Measurements from ENCODE around the gene FAM24B.

Gene FAM24B

DNA sequence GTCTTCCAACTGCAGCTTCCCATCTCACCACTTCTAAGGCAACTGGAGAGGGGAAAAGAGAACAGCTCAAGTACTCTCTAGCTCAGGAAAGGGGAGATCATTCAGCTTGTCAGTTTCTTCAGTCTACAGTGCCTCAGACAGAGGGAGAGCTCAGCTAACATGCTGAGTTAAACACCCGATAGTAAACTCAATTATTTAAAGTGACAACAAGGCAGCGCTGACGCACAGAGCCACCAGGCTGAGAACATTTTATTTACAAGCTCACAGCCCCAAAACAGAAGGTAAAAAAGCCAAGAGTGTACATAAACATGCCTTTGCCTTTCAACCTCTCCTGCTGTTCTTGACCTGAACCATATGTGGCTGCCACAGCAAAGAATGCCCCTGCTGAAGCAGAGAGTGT lies 23.6 kb downstream of the FAM24B start:
- Histone ChIP-seq H3K36me3 (ENCODE audit: insufficient read depth, low read length) (peaks cover 10% of the 10 kb centered on the region), H3K9ac (ENCODE audit: low read length) (no peak overlapping the region), H3K4me3 (ENCODE audit: low read depth in 1 of 2, low read length in 2 of 2) (no peak overlapping the region), H3K9me3 (ENCODE audit: low read length) (no peaks in the 10 kb centered on the region), H3K4me1 (ENCODE audit: insufficient read depth, low read length) (no peaks in the 10 kb centered on the region), H3K27ac (ENCODE audit: low read depth, low read length) (no peak overlapping the region), H3K27me3 (ENCODE audit: control insufficient read depth in 1 of 2, insufficient read depth in 2 of 2, low read length in 2 of 2) (no peaks in the 10 kb centered on the region)

DNA sequence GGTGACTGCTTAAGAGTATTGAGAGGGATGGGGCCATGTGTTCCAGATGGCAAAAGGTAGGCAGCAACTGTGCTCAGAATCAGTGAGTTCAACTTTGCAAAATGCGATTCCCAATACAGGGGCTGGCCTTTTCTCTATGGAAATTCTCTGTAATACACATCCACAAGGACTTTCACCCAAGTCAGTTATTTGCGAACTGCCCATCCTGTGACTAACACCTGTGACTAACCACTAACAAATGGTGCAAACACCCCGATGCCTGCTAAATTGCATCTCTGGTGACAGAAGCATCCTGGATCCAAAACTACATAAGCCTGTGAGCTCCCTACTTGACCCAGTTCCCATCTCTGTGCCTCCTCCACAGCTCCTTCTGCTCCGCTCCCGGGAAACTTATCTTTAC lies 24.7 kb downstream of the FAM24B start:
- Histone ChIP-seq H3K4me1 (ENCODE audit: insufficient read depth, low read length) (no peaks in the 10 kb centered on the region), H3K36me3 (ENCODE audit: insufficient read depth, low read length) (peaks cover 10% of the 10 kb centered on the region), H3K9ac (ENCODE audit: low read length) (no peak overlapping the region), H3K4me3 (ENCODE audit: low read depth in 1 of 2, low read length in 2 of 2) (no peak overlapping the region), H3K27ac (ENCODE audit: low read depth, low read length) (no peak overlapping the region), H3K9me3 (ENCODE audit: low read length) (no peaks in the 10 kb centered on the region), H3K27me3 (ENCODE audit: control insufficient read depth in 1 of 2, insufficient read depth in 2 of 2, low read length in 2 of 2) (no peaks in the 10 kb centered on the region)

DNA sequence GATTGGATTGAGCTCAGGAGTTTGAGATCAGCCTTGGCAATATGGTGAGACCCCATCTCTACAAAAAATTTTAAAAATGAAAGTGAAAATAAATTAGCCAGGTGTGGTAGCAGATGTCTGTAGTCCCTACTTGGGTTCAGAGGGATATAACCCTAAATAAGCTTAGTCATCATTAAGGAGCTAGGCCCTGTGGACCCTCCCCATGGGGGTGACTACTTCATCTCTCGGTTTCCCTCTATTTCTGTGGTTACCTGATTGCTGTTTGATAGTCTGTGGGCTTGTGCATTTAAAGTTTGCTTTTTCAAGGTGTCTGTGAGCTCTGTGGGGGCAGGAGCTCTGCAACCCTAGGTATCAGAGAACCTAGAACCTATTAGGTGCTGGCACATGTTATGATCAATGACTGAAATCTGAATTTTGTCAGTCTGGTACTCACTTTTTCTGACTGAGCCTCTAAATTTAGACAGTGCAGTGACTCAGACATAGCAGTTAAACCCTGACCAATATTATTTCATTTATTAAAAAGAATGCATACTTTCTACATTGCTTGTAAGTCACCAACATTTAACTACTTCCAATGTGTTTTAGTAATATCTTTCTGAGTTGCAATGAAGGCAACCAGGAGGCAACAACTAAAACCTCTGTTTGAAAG lies 25.6 kb downstream of the FAM24B start:
- Histone ChIP-seq H3K4me1 (ENCODE audit: insufficient read depth, low read length) (no peaks in the 10 kb centered on the region), H3K9me3 (ENCODE audit: low read length) (no peaks in the 10 kb centered on the region)

DNA sequence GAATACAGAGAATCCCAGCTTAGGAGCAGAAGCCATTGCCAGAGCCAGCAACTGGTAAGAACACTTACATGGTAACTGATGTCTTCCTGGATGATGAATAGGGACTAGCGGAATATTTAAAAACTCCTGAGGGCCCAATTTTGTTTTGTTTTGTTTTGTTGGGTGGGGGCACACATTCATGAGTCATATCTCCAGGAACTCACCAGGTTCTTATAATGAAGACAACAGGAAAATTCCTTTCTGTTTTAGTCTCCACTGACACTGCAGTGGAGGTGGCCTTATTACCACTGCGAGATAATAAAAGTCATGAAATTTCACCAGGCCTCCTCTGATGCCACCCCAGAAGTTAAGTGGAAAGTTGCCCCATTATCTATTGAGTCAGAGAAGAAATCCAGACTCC lies 27.1 kb downstream of the FAM24B start:
- H3K9me3 ChIP-seq (ENCODE audit: low read length): no peaks in the 10 kb centered on the region
- no peak overlapping the region for H3K9ac ChIP-seq (ENCODE audit: low read length)
- H3K36me3 ChIP-seq (ENCODE audit: insufficient read depth, low read length): peaks cover 10% of the 10 kb centered on the region
- H3K27ac ChIP-seq (ENCODE audit: low read depth, low read length): no peak overlapping the region
- no peak overlapping the region for H3K4me3 ChIP-seq (ENCODE audit: low read depth in 1 of 2, low read length in 2 of 2)
- H3K27me3 ChIP-seq (ENCODE audit: control insufficient read depth in 1 of 2, insufficient read depth in 2 of 2, low read length in 2 of 2): no peaks in the 10 kb centered on the region
- no peaks in the 10 kb centered on the region for H3K4me1 ChIP-seq (ENCODE audit: insufficient read depth, low read length)

More for the DNA sequence above, 25.6 kb downstream of the FAM24B start:
- Histone ChIP-seq H3K36me3 (ENCODE audit: insufficient read depth, low read length) (peaks cover 10% of the 10 kb centered on the region), H3K9ac (ENCODE audit: low read length) (no peak overlapping the region), H3K27me3 (ENCODE audit: control insufficient read depth in 1 of 2, insufficient read depth in 2 of 2, low read length in 2 of 2) (no peaks in the 10 kb centered on the region), H3K4me3 (ENCODE audit: low read depth in 1 of 2, low read length in 2 of 2) (no peak overlapping the region), H3K27ac (ENCODE audit: low read depth, low read length) (no peak overlapping the region)

DNA sequence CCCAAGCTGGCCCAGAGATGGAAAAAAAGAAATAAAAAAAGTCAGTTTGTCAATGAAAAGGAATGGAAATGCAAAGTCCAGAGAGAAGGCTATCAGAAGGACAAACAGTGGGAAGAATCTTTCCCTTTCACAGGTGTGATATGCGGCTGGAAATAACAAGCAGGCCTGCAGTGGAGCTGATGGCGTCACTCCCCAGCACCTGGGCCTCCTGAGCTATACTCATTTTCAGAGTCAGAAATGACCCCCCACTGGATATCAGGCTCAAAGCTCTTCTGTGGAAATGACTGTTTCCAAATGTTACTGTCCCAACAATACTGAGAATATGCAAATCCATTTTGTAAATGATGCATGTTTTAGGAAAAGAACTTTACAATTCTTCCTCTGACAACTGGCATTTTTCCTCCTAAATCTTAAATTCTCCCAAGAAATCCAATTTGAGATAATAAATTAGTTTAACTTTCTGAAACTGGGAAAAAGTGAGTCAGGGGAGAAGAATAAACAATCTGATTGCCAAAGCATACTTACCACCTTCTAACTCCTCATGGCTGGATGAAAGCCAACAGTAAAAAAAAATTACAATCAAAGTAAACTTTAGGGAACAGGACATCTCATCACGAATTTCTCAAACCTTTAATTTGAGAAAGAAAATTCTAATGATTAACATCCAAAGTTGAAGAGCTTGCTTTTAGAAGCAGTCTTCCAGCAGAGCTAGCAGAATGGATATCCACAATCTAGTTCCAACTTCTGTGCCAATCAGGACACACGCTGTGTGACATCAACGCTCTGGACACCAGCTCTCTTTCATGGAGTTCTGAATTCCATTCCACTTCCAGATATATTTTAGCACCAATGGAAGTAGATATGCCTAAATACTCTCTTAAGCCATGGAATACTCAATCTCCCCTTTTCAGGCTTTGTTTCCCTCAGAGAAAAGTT lies 28.4 kb downstream of the FAM24B start:
- Histone ChIP-seq H3K27me3 (ENCODE audit: control insufficient read depth in 1 of 2, insufficient read depth in 2 of 2, low read length in 2 of 2) (no peaks in the 10 kb centered on the region), H3K4me3 (ENCODE audit: low read depth in 1 of 2, low read length in 2 of 2) (no peak overlapping the region), H3K27ac (ENCODE audit: low read depth, low read length) (no peak overlapping the region), H3K36me3 (ENCODE audit: insufficient read depth, low read length) (peaks cover 10% of the 10 kb centered on the region), H3K4me1 (ENCODE audit: insufficient read depth, low read length) (no peaks in the 10 kb centered on the region), H3K9me3 (ENCODE audit: low read length) (no peaks in the 10 kb centered on the region), H3K9ac (ENCODE audit: low read length) (no peak overlapping the region)

DNA sequence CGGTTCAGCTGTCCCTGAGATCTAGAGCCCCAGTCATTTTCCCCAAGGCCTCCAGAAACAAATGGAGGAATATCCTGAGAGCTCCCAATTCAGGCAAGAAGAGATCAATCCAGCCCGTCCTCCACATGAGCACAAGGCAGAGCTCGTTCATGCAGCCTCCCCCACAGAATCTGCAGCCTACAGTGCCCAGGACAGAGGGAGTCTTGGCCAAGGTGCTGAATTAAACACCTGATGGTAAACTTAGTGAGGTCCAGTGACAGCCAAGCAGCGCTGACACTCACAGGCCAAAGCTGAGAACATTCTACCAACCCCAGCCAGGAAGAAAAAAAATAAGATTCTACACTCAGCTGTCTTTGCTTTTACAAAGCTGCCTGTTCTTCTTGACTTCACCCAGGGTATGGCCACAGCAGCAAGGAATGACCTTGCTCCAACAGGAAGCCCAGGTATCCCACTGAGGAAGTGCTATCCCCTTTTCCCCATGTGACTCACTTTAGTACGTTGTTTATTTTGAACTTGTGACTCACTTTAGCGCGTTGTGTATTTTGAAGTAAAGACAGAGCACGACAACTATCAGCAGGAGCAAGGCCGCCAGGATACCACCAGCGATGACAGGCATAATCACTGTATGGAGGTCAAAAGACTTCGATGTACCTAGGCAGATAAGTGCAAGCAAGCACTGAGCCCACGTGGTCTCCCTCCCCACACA lies 29.3 kb downstream of the FAM24B start:
- no peak overlapping the region for H3K4me3 ChIP-seq (ENCODE audit: low read depth in 1 of 2, low read length in 2 of 2)
- no peaks in the 10 kb centered on the region for H3K27me3 ChIP-seq (ENCODE audit: control insufficient read depth in 1 of 2, insufficient read depth in 2 of 2, low read length in 2 of 2)
- H3K9ac ChIP-seq (ENCODE audit: low read length): no peak overlapping the region
- H3K27ac ChIP-seq (ENCODE audit: low read depth, low read length): no peak overlapping the region
- peaks cover 6% of the 10 kb centered on the region for H3K36me3 ChIP-seq (ENCODE audit: insufficient read depth, low read length)
- no peaks in the 10 kb centered on the region for H3K9me3 ChIP-seq (ENCODE audit: low read length)
- H3K4me1 ChIP-seq (ENCODE audit: insufficient read depth, low read length): no peaks in the 10 kb centered on the region

DNA sequence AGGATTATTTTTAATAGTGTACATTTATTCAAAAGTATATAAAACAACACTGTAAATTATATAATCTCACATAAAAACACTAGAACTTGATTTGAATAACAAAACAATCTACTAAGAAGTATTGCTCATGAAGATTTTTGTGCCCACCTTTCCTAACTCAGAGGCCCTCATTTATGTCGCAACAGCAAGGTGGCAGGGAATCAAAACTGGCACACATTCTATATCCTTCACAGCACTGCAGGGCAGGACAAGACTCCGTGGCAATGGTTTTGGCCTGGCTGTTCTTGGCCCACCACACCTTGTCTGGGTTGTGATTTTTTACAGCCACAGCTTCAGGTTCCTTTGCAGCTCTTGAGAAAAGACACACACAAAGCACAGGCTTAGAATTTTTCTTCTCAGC lies 30.3 kb downstream of the FAM24B start:
- H3K27me3 ChIP-seq (ENCODE audit: control insufficient read depth in 1 of 2, insufficient read depth in 2 of 2, low read length in 2 of 2): no peaks in the 10 kb centered on the region
- H3K4me1 ChIP-seq (ENCODE audit: insufficient read depth, low read length): no peaks in the 10 kb centered on the region
- H3K9me3 ChIP-seq (ENCODE audit: low read length): no peaks in the 10 kb centered on the region
- H3K4me3 ChIP-seq (ENCODE audit: low read depth in 1 of 2, low read length in 2 of 2): no peak overlapping the region
- no peak overlapping the region for H3K9ac ChIP-seq (ENCODE audit: low read length)
- H3K27ac ChIP-seq (ENCODE audit: low read depth, low read length): no peak overlapping the region
- peaks cover 5% of the 10 kb centered on the region for H3K36me3 ChIP-seq (ENCODE audit: insufficient read depth, low read length)

DNA sequence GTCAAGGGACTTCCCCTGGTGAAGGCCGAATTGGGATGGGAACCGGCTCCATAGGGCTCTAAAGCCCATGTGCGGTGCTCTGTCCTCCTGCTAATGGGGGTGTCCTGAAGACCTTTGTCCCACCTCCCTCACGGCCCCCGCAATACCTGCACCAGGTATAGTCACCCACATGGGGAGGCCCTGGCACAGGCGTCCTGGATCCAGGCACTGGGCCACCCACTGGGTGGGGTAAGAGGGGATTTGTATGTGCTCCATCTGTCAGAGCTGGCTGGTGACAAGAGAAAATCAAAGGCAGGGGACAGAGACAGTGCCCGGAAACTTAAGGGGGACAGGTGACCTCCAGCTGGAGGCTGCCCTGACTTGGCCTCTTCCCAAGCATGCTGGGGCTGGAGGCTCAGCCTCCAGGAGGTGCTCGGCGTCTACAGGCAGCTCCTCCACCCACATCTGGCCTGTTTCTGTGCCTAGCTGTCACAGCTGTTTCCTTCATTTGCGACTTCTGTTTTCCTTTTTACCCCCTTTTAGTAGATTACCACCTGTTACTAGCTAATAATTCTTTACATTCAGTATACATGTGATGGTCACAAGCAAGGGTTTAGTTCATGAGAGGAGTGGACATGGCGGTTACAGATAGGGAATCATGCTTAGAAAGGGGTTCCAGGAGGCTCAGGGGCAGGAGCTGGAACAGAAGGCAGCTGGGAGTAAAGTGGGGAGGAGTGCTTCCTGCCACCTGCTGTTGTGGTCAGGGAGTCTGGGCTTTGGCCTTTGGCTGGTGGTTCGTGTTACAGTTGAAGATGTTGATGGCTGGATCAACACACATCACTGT lies 31.4 kb downstream of the FAM24B start:
- Histone ChIP-seq H3K9ac (ENCODE audit: low read length) (no peak overlapping the region), H3K27me3 (ENCODE audit: control insufficient read depth in 1 of 2, insufficient read depth in 2 of 2, low read length in 2 of 2) (no peaks in the 10 kb centered on the region), H3K9me3 (ENCODE audit: low read length) (no peaks in the 10 kb centered on the region), H3K4me3 (ENCODE audit: low read depth in 1 of 2, low read length in 2 of 2) (no peak overlapping the region), H3K27ac (ENCODE audit: low read depth, low read length) (no peak overlapping the region), H3K4me1 (ENCODE audit: insufficient read depth, low read length) (no peaks in the 10 kb centered on the region), H3K36me3 (ENCODE audit: insufficient read depth, low read length) (no peaks in the 10 kb centered on the region)

DNA sequence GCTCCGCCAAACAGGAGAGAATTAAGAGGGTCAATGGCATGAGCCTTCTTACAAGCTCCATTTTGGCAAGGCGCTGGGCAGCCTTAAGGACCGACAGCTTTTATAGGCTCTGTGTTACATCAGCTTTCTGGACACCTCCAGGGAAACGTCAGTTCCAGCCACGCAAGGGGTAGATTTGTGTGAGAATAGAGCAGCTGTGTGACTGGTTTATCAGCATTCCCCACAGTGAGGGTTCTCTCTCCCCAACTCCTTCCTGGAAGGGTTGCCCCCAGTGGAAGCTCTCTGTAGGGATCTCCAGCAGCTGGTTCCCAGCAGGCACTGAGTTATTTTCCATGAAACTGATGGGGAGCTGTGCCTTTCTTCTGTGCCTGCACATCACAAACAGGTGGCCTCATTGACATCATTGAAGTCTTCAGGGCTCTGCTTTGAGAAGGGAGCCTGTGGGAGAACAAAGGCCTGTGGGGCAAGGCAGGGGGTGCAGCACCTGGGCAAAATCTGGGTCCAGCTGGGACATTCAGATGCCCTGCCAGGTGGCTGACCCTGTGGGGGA lies 33.5 kb downstream of the FAM24B start, which contains the start of gene CUZD1:
CUZD1 (minus strand) TSS at position 75 of the 550 bp plus-strand sequence; CDS start at position 61, 14 bp downstream.
- no peak within 1 kb of the TSS for H3K27ac ChIP-seq (ENCODE audit: low read depth, low read length)
- H3K4me1 ChIP-seq (ENCODE audit: insufficient read depth, low read length): no peaks in the 10 kb centered on the region
- H3K4me3 ChIP-seq (ENCODE audit: low read depth in 1 of 2, low read length in 2 of 2): no peak within 1 kb of the TSS
- H3K9me3 ChIP-seq (ENCODE audit: low read length): no peaks in the 10 kb centered on the region
- H3K36me3 ChIP-seq (ENCODE audit: insufficient read depth, low read length): no peaks in the 10 kb centered on the region
- H3K9ac ChIP-seq (ENCODE audit: low read length): no peak within 1 kb of the TSS
- no peaks in the 10 kb centered on the region for H3K27me3 ChIP-seq (ENCODE audit: control insufficient read depth in 1 of 2, insufficient read depth in 2 of 2, low read length in 2 of 2)

DNA sequence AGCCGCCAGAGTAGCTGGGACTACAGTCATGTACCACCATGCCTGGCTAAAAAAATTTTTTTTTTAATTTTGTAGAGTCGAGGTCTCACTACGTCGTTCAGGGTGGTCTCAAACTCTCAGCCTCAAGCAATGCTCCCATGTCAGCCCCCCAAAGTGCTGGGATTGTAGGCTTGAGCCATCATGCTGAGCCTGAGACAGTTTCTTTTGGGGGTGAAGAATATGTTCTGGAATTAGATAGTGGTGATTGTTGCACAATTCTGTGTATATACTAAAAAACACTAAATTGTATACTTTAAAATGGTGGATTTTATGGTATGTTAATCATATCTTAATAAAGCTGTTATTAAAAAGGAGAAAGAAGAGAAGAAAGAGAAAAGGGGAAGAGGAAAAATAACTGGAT lies 35.2 kb downstream of the FAM24B start:
- Histone ChIP-seq H3K9me3 (ENCODE audit: low read length) (no peaks in the 10 kb centered on the region), H3K9ac (ENCODE audit: low read length) (no peak overlapping the region)

More for the DNA sequence above, 35.2 kb downstream of the FAM24B start:
- H3K4me1 ChIP-seq (ENCODE audit: insufficient read depth, low read length): no peaks in the 10 kb centered on the region
- H3K4me3 ChIP-seq (ENCODE audit: low read depth in 1 of 2, low read length in 2 of 2): no peak overlapping the region
- no peak overlapping the region for H3K27ac ChIP-seq (ENCODE audit: low read depth, low read length)
- no peaks in the 10 kb centered on the region for H3K27me3 ChIP-seq (ENCODE audit: control insufficient read depth in 1 of 2, insufficient read depth in 2 of 2, low read length in 2 of 2)
- no peaks in the 10 kb centered on the region for H3K36me3 ChIP-seq (ENCODE audit: insufficient read depth, low read length)
